Testis (tissue), 3 donors: Measurements from ENCODE around the gene NIPAL1. TPM values are rescaled to one million over a fixed set of nuclear protein-coding genes. Genes with fewer than 3 reads are reported as not detected.

ENCODE experiments used
- DNase-seq: peaks from one replicate; pipeline ENCODE4 v3.0.0-alpha.2; 2019
- H3K27ac ChIP-seq, 2 donors: fragments of 200-600 bp; sonication (generic); one replicate each; pipeline ENCODE4 v1.5.1; 2019
- H3K27me3 ChIP-seq: fragments of 200-600 bp; sonication (generic); one replicate; pipeline ENCODE4 v1.5.1; 2019
- H3K36me3 ChIP-seq: fragments of 200-600 bp; sonication (generic); one replicate; pipeline ENCODE4 v1.5.1; 2017; ENCODE audit warnings: low read depth; ENCODE audit errors: missing control alignments
- H3K4me1 ChIP-seq: fragments of 200-600 bp; sonication (generic); one replicate; pipeline ENCODE4 v1.5.1; 2019
- H3K4me3 ChIP-seq, 2 donors: fragments of 200-600 bp; sonication (generic); one replicate each; pipeline ENCODE4 v1.5.1; 2017 to 2019
- H3K9me3 ChIP-seq: fragments of 200-600 bp; sonication (generic); one replicate; pipeline ENCODE4 v1.5.1; 2017
- CTCF ChIP-seq, 3 experiments: fragments of 450-650 bp in 2 of 3; fragments of 200-600 bp in 1 of 3; sonication (generic) in 1 of 3; IDR thresholded peaks; one replicate each; pipeline ENCODE4 v1.5.1; 2016 to 2019; ENCODE audit warnings: antibody characterized with exemption in 3 of 3, mild to moderate bottlenecking in 2 of 3, moderate library complexity in 1 of 3
- POLR2A ChIP-seq: fragments of 450-650 bp; IDR thresholded peaks from one replicate; pipeline ENCODE4 v1.6.1; 2017; ENCODE audit warnings: antibody characterized with exemption, mild to moderate bottlenecking, moderate library complexity
- WGBS, 2 donors: methylation state at CpG; one replicate each; pipeline ENCODE4 v1.1.5; 2018; 5-methylcytosine and 5-hydroxymethylcytosine counted together
- intact Hi-C: fragments of 100-400 bp; cut with DNase I; formaldehyde crosslinking; loops from one replicate; pipeline ENCODE4 v1.15.1; 2023; ENCODE audit warnings: low total_unique reads
- polyA plus RNA-seq: library from polyadenylated mRNA; stranded (reverse); fragments of 350-450 nt; fragmentation: Illumina TruSeq; extraction: RNeasy Lipid Tissue Mini Kit (QIAGEN cat#74804); gene quantifications from one replicate; pipeline ENCODE4 v1.2.3, GENCODE V29; 2014; ENCODE audit warnings: low read depth, low replicate concordance; ENCODE audit not compliant: insufficient read depth
- total RNA-seq, 2 donors: library from RNA; depleted of rRNA; stranded (reverse); fragments of >200 nt; gene quantifications; one replicate each; pipeline ENCODE4 v1.2.3, GENCODE V29; 2016

The NIPAL1 gene
- total and polyA plus RNA-seq, 3 donors from 2014 or later = 0.79 to 3.2 (median 2.3) TPM

GRCh38 chr4:48078425-48078824, 61.9 kb downstream of the NIPAL1 start:
- DNase-seq = no peak
- Histone ChIP-seq H3K27ac (no peak overlapping the region), H3K4me3 (no peak overlapping the region), H3K9me3 (no peaks in the 10 kb centered on the region), H3K4me1 (no peaks in the 10 kb centered on the region), H3K27me3 (no peaks in the 10 kb centered on the region), H3K36me3 (no peaks in the 10 kb centered on the region)
- intact Hi-C loops = no loop called here
- WGBS, 2 donors = 59 to 92% methylated on average over 2 of the region's 2 CpGs
- TF ChIP-seq POLR2A (no peak), CTCF (IDR thresholded peaks at IDR 0.05) (no peak)

GRCh38 chr4:48078862-48079655, 62.5 kb downstream of the NIPAL1 start:
- no peaks in the 10 kb centered on the region for H3K36me3 ChIP-seq
- no peaks in the 10 kb centered on the region for H3K27me3 ChIP-seq
- H3K9me3 ChIP-seq = no peaks in the 10 kb centered on the region
- no peak overlapping the region for H3K4me3 ChIP-seq
- WGBS, 2 donors = 54 to 56% methylated on average over 5 of the region's 5 CpGs
- H3K27ac ChIP-seq = no peak overlapping the region
- H3K4me1 ChIP-seq = no peaks in the 10 kb centered on the region
- intact Hi-C loops = no loop called here
- DNase-seq = no peak
- no peak for TF ChIP-seq CTCF (IDR thresholded peaks at IDR 0.05)
- no peak for TF ChIP-seq POLR2A

GRCh38 chr4:48079972-48080391, 63.4 kb downstream of the NIPAL1 start:
- Histone ChIP-seq H3K27ac (no peak overlapping the region), H3K27me3 (no peaks in the 10 kb centered on the region), H3K36me3 (no peaks in the 10 kb centered on the region), H3K4me3 (no peak overlapping the region), H3K4me1 (no peaks in the 10 kb centered on the region), H3K9me3 (no peaks in the 10 kb centered on the region)
- no peak for DNase-seq
- 88 to 92% methylated on average over 3 of the region's 3 CpGs for WGBS, 2 donors
- intact Hi-C loops = no loop called here
- TF ChIP-seq POLR2A (no peak), CTCF (IDR thresholded peaks at IDR 0.05) (no peak)

DNA sequence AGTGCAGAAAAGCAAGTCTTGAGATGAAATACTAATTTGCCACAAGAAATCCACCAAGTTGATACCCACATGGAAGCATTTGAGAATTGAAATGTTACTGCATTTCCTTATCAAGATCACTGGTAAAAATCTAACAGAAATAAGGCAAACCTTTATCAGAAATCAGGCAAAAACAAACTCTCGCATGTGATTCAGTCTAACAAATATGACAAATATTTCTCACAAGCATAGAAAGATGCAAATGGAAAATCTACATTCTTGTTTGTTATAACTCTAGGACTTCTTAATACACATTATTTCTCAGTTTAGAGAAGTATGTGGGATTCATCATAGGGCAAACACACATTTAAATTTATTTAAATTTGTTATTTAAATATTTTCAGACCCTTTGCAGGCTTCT, 64.6 kb downstream of the NIPAL1 start:
- H3K27ac ChIP-seq = no peak overlapping the region
- intact Hi-C loops = no loop called here
- no peak for DNase-seq

More for the DNA sequence above, 64.6 kb downstream of the NIPAL1 start:
- Histone ChIP-seq H3K4me1 (no peaks in the 10 kb centered on the region), H3K4me3 (no peak overlapping the region), H3K27me3 (no peaks in the 10 kb centered on the region), H3K9me3 (no peaks in the 10 kb centered on the region), H3K36me3 (no peaks in the 10 kb centered on the region)
- no peak for TF ChIP-seq CTCF (IDR thresholded peaks at IDR 0.05)
- TF ChIP-seq POLR2A = no peak
- 87 to 91% methylated on average over 1 of the region's 1 CpG for WGBS, 2 donors
